HepG2 (cell line): ENCODE measurements around the gene TBC1D32. TPM values are rescaled to one million over a fixed set of nuclear protein-coding genes. Genes with fewer than 3 reads are reported as not detected.

ENCODE experiments used
- ATAC-seq: fragments of 200-7000 bp; cut with Tn5 transposase; 3 replicates; pipeline ENCODE4 v1.9.1; 2020; ENCODE audit warnings: mild to moderate bottlenecking, moderate library complexity
- BruUV-seq: library from RNA; stranded (reverse); fragments of 400-500 nt; replicated peaks from 2 replicates; lab custom pipeline; 2021; lab: Mats Ljungman, UMichigan
- CTCF ChIA-PET: fragments of 300-600 bp; formaldehyde crosslinking; extraction: SDS; loops from one replicate; lab custom pipeline; 2021; ENCODE audit warnings: low total read pairs, inconsistent platforms, low intra/inter-chr PET ratio; lab: Yijun Ruan, JAX
- POLR2A ChIA-PET: fragments of 350-600 bp; sonication (Branson Sonifier 250); formaldehyde crosslinking; loops from one replicate; lab custom pipeline; 2020; ENCODE audit warnings: antibody characterized with exemption, inconsistent platforms; lab: Yijun Ruan, JAX
- DNase-seq: peaks from one replicate; pipeline ENCODE4 v3.0.0-alpha.2; 2015; ENCODE audit warnings: low spot score
- FAIRE-seq: peaks from 3 replicates; lab custom pipeline; 2011; peaks lifted over from hg19 to GRCh38; lab: Jason Lieb, UNC
- H2AFZ ChIP-seq: one replicate; pipeline ENCODE4 v1.6.1; 2011; ENCODE audit warnings: low read length, inconsistent platforms
- H3K27ac ChIP-seq: fragments of 300-600 bp; 3 replicates; pipeline ENCODE4 v1.8.0; 2011; ENCODE audit warnings: mixed run types, mild to moderate bottlenecking, mixed read lengths, low read length, inconsistent platforms; ENCODE audit not compliant: insufficient read depth; ENCODE audit errors: extremely low read length
- H3K27me3 ChIP-seq, 2 experiments: fragments of 200-600 bp in 1 of 2; 2 replicates in 1 of 2; 3 replicates in 1 of 2; pipeline versions ENCODE4 v1.6.0 to v1.8.0; 2011; ENCODE audit warnings: low read length in 2 of 2, mild to moderate bottlenecking in 2 of 2, moderate library complexity in 2 of 2, inconsistent platforms in 1 of 2; ENCODE audit not compliant: insufficient read depth in 2 of 2, control insufficient read depth in 1 of 2
- H3K36me3 ChIP-seq, 2 experiments: fragments of 200-600 bp in 1 of 2; replicated peaks in 1 of 2; 2 replicates in 1 of 2; 3 replicates in 1 of 2; pipeline versions ENCODE4 v1.5.1 to v1.8.0; 2011; ENCODE audit warnings: low read length in 2 of 2, inconsistent platforms in 1 of 2; ENCODE audit not compliant: insufficient read depth in 2 of 2, control insufficient read depth in 1 of 2
- H3K4me1 ChIP-seq: 2 replicates; pipeline ENCODE4 v1.5.1; 2012; ENCODE audit warnings: low read length, inconsistent platforms; ENCODE audit not compliant: insufficient read depth
- H3K4me2 ChIP-seq: 2 replicates; pipeline ENCODE4 v1.6.0; 2011; ENCODE audit warnings: low read depth, low read length, inconsistent platforms
- H3K4me3 ChIP-seq, 3 experiments: fragments of 200-600 bp in 1 of 3; sonication (generic), shearing (Covaris generic) in 1 of 3; replicated peaks in 1 of 3; 2 replicates each; pipeline ENCODE4 v1.5.1; 2011 to 2016; ENCODE audit warnings: low read length in 3 of 3, inconsistent platforms in 2 of 3, low read depth in 2 of 3, mild to moderate bottlenecking in 2 of 3, control low read depth in 1 of 3, mixed read lengths in 1 of 3; ENCODE audit not compliant: insufficient read depth in 1 of 3
- H3K79me2 ChIP-seq: one replicate; pipeline ENCODE4 v1.6.1; 2011; ENCODE audit warnings: low read length, inconsistent platforms; ENCODE audit not compliant: insufficient read depth
- H3K9ac ChIP-seq: 2 replicates; pipeline ENCODE4 v1.6.0; 2011; ENCODE audit warnings: mild to moderate bottlenecking, low read depth, low read length, inconsistent platforms; ENCODE audit not compliant: insufficient read depth
- H3K9me3 ChIP-seq: 2 replicates; pipeline ENCODE4 v1.5.1; 2012; ENCODE audit warnings: mild to moderate bottlenecking, low read length
- H4K20me1 ChIP-seq: 2 replicates; pipeline ENCODE4 v1.6.0; 2011; ENCODE audit warnings: inconsistent platforms, mild to moderate bottlenecking, low read length, moderate library complexity; ENCODE audit not compliant: insufficient read depth
- CC2D1A ChIP-seq: sonication (generic); formaldehyde crosslinking; IDR thresholded peaks from 2 replicates; pipeline ENCODE4 v1.8.1; 2023; ENCODE audit warnings: mild to moderate bottlenecking, missing genetic modification reagents
- MAF1 ChIP-seq: sonication (generic); formaldehyde crosslinking; IDR thresholded peaks from 2 replicates; pipeline ENCODE4 v1.5.0; 2020; ENCODE audit warnings: missing genetic modification reagents, borderline replicate concordance
- MYC ChIP-seq: sonication (generic); formaldehyde crosslinking; IDR thresholded peaks from 2 replicates; pipeline ENCODE4 v1.9.0; 2021; ENCODE audit warnings: missing genetic modification reagents, borderline replicate concordance
- ZBTB4 ChIP-seq: sonication (generic); formaldehyde crosslinking; IDR thresholded peaks from 2 replicates; pipeline ENCODE4 v1.4.0; 2020; ENCODE audit warnings: missing genetic modification reagents, mild to moderate bottlenecking, borderline replicate concordance
- ZBTB8A ChIP-seq: sonication (generic); formaldehyde crosslinking; IDR thresholded peaks from 2 replicates; pipeline ENCODE4 v1.4.0; 2020; ENCODE audit warnings: mild to moderate bottlenecking, low read depth, missing genetic modification reagents, borderline replicate concordance
- ZKSCAN5 ChIP-seq: sonication (generic); formaldehyde crosslinking; IDR thresholded peaks from 2 replicates; pipeline ENCODE4 v1.5.1; 2020; ENCODE audit warnings: mild to moderate bottlenecking, missing genetic modification reagents
- ZNF382 ChIP-seq: sonication (generic); formaldehyde crosslinking; IDR thresholded peaks from 2 replicates; pipeline ENCODE4 v1.5.0; 2020; ENCODE audit warnings: missing genetic modification reagents, mild to moderate bottlenecking, borderline replicate concordance
- ZNF570 ChIP-seq: sonication (generic); formaldehyde crosslinking; IDR thresholded peaks from 2 replicates; pipeline ENCODE4 v1.4.0; 2020; ENCODE audit warnings: mild to moderate bottlenecking, missing genetic modification reagents, borderline replicate concordance
- ZNF609 ChIP-seq: sonication (generic); formaldehyde crosslinking; IDR thresholded peaks from 2 replicates; pipeline ENCODE4 v1.4.0; 2020; ENCODE audit warnings: mild to moderate bottlenecking, missing genetic modification reagents, borderline replicate concordance
- ZSCAN25 ChIP-seq: sonication (generic); formaldehyde crosslinking; IDR thresholded peaks from 2 replicates; pipeline ENCODE4 v1.8.0; 2022; ENCODE audit warnings: mild to moderate bottlenecking, missing genetic modification reagents
- WGBS: methylation state at CpG from one replicate; pipeline ENCODE4 v1.1.6; 2017; ENCODE audit warnings: low lambda C conversion rate; 5-methylcytosine and 5-hydroxymethylcytosine counted together
- in situ Hi-C: cut with HindIII; loops from 2 replicates; pipeline ENCODE4 v1.10.0; 2017; ENCODE audit warnings: low pct_unique_long_range_greater_than_20kb; ENCODE audit not compliant: extremely low pct_ligation_motif_present
- intact Hi-C: fragments of 100-400 bp; cut with micrococcal nuclease; formaldehyde crosslinking; loops from one replicate; pipeline ENCODE4 v1.10.0; 2022; ENCODE audit not compliant: unreplicated experiment
- polyA plus RNA-seq, 8 experiments: library from polyadenylated mRNA; depleted of rRNA in 3 of 8; stranded (reverse) in 7 of 8; unstranded in 1 of 8; fragments of >200 nt; fragmentation: Illumina TruSeq in 4 of 8; extraction: Trizol in 4 of 8; gene quantifications; 2 replicates each; pipeline versions ENCODE4 v1.2.1 to v1.2.3, GENCODE V29; 2011 to 2016; ENCODE audit warnings: low read depth in 4 of 8, missing spikeins in 1 of 8, mixed read lengths in 1 of 8; ENCODE audit not compliant: insufficient read depth in 1 of 8
- total RNA-seq, 5 experiments: library from RNA; depleted of rRNA; stranded (reverse); fragments of >200 nt; fragmentation: Illumina TruSeq; extraction: Trizol; gene quantifications; 2 replicates each; pipeline ENCODE4 v1.2.3, GENCODE V29; 2016; ENCODE audit warnings: low read depth in 1 of 5
- TF ChIP-seq, protein P1 (sequence below): IDR thresholded peaks from 2 replicates; pipeline ENCODE4 v1.6.1; 2016
- TF ChIP-seq, protein P2 (sequence below): sonication (generic); formaldehyde crosslinking; IDR thresholded peaks from 2 replicates; pipeline ENCODE4 v1.5.0; 2020; ENCODE audit warnings: missing genetic modification reagents

The TBC1D32 gene
- total and polyA plus RNA-seq, 2 of the 13 experiments (the other 11 are each of a cell fraction or from before 2014, with no cell fraction given): 2.0 to 4.8 TPM

DNA sequence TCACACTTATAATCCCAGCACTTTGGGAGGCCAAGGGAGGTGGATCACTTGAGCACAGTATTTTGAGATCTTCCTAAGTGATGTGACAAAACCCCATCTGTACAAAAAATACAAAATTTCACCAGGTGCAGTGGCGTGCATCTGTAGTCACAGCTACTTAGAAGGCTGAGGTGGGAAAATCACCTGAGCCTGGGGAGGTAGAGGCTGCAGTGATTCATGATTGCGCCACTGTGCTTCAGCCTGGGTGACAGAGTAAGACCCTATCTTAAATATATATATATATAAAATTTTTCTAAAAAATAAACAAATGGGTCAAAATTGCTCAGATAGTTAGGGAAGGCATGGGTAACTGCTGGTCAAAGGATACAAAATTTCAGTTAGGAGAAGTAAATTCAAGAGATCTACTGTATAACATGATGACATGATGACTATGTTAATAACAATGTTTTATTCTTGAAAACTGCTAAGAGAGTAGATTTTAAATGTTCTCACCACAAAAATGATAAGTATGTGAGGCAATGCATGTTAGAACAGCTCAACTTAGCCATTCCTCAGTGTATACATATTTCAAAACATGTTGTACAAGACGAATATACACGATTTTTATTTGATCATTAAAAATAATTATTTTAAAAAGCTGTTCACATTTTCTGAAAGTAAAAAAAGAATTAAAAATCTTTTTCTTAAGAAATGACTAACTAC lies 24.4 kb downstream of the TBC1D32 start:
- Histone ChIP-seq H3K27me3 (no peaks in the 10 kb centered on the region), H3K9ac (no peak overlapping the region), H3K4me3 (no peak overlapping the region), H3K4me1 (no peaks in the 10 kb centered on the region), H4K20me1 (no peaks in the 10 kb centered on the region), H3K27ac (no peak overlapping the region), H3K79me2 (no peaks in the 10 kb centered on the region), H3K36me3 (no peaks in the 10 kb centered on the region), H2AFZ (no peak overlapping the region), H3K4me2 (no peak overlapping the region), H3K9me3 (no peaks in the 10 kb centered on the region)
- no peak for TF ChIP-seq ZNF570
- TF ChIP-seq ZSCAN25 (CRISPR knock-in tag): no peak
- TF ChIP-seq MYC (CRISPR knock-in tag): no peak
- no peak for TF ChIP-seq ZNF609 (CRISPR knock-in tag)
- TF ChIP-seq ZBTB8A: no peak
- no peak for TF ChIP-seq ZBTB4
- TF ChIP-seq, protein P1, sequence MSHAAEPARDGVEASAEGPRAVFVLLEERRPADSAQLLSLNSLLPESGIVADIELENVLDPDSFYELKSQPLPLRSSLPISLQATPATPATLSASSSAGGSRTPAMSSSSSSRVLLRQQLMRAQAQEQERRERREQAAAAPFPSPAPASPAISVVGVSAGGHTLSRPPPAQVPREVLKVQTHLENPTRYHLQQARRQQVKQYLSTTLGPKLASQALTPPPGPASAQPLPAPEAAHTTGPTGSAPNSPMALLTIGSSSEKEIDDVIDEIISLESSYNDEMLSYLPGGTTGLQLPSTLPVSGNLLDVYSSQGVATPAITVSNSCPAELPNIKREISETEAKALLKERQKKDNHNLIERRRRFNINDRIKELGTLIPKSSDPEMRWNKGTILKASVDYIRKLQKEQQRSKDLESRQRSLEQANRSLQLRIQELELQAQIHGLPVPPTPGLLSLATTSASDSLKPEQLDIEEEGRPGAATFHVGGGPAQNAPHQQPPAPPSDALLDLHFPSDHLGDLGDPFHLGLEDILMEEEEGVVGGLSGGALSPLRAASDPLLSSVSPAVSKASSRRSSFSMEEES: no peak
- no peak for TF ChIP-seq ZNF382 (CRISPR knock-in tag)
- TF ChIP-seq, protein P2, sequence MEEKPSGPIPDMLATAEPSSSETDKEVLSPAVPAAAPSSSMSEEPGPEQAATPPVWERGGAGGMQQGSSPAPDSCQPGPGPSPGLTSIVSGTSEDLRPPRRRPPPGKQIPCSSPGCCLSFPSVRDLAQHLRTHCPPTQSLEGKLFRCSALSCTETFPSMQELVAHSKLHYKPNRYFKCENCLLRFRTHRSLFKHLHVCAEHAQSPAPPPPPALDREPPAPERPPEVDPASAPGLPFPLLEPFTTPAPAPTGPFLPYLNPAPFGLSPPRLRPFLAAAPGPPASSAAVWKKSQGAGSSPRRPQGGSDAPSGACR: no peak
- TF ChIP-seq CC2D1A (CRISPR knock-in tag): no peak
- no peak for TF ChIP-seq ZKSCAN5
- TF ChIP-seq MAF1 (CRISPR knock-in tag): no peak
- BruUV-seq: no TSS peak
- CTCF ChIA-PET: no interaction called here
- DNase-seq (no peak), ATAC-seq (no peak), FAIRE-seq (no peak)
- intact Hi-C loops: no loop called here
- POLR2A ChIA-PET: no interaction called here
- 33% methylated on average over 4 of the region's 4 CpGs for WGBS
- in situ Hi-C loops: loop anchor here (5.0 to 25.0 kb wide), 2 partner anchors 258 to 1573 kb away; no protein-coding TSS in a partner anchor
